Nephron progenitor cell (in vitro differentiated cells): ENCODE measurements around the gene C7orf25.

Experiments
- DNase-seq: peaks from one replicate; pipeline ENCODE4 v3.0.0; 2021
- H3K27ac Mint-ChIP-seq: 2 replicates; pipeline ENCODE4 v1.8.0; 2021; ENCODE audit warnings: mild to moderate bottlenecking, moderate library complexity, mixed read lengths
- H3K27me3 Mint-ChIP-seq: 2 replicates; pipeline ENCODE4 v1.8.0; 2021; ENCODE audit warnings: mild to moderate bottlenecking, low read depth, mixed read lengths; ENCODE audit not compliant: poor library complexity
- H3K36me3 Mint-ChIP-seq: 2 replicates; pipeline ENCODE4 v1.8.0; 2021; ENCODE audit warnings: low read depth, mixed read lengths
- H3K4me1 Mint-ChIP-seq: 2 replicates; pipeline ENCODE4 v1.8.0; 2021; ENCODE audit warnings: mixed read lengths
- H3K4me3 Mint-ChIP-seq: 2 replicates; pipeline ENCODE4 v1.8.0; 2021; ENCODE audit warnings: mild to moderate bottlenecking, moderate library complexity, mixed read lengths
- H3K9me3 Mint-ChIP-seq: 2 replicates; pipeline ENCODE4 v1.8.0; 2021; ENCODE audit warnings: mild to moderate bottlenecking, moderate library complexity, mixed read lengths
- CTCF ChIP-seq: fragments of 200-600 bp; sonication (generic); IDR thresholded peaks from 2 replicates; pipeline ENCODE4 v1.5.0; 2021; ENCODE audit warnings: antibody characterized with exemption

C7orf25 gene

GRCh38 chr7:42940985-42941847 is 29.3 kb upstream of the C7orf25 start:
- no peak overlapping the region for H3K4me3 Mint-ChIP-seq

GRCh38 chr7:42939457-42940240 is 27.8 kb upstream of the C7orf25 start:
- Mint-ChIP-seq H3K27ac (no peak overlapping the region), H3K4me1 (no peaks in the 10 kb centered on the region), H3K36me3 (peaks cover 30% of the 10 kb centered on the region), H3K9me3 (no peaks in the 10 kb centered on the region), H3K4me3 (no peak overlapping the region), H3K27me3 (no peaks in the 10 kb centered on the region)
- no peak for DNase-seq
- TF ChIP-seq CTCF: no peak

More at GRCh38 chr7:42940985-42941847, 29.3 kb upstream of the C7orf25 start:
- Mint-ChIP-seq H3K9me3 (no peaks in the 10 kb centered on the region), H3K27ac (no peak overlapping the region), H3K27me3 (no peaks in the 10 kb centered on the region), H3K36me3 (peaks cover 17% of the 10 kb centered on the region), H3K4me1 (no peaks in the 10 kb centered on the region)
- peak; percentile 92 for TF ChIP-seq CTCF
- DNase-seq: peak; percentile 88

GRCh38 chr7:42935861-42936260 is 24.0 kb upstream of the C7orf25 start:
- peaks cover 30% of the 10 kb centered on the region for H3K36me3 Mint-ChIP-seq
- H3K4me1 Mint-ChIP-seq: peaks cover 26% of the 10 kb centered on the region
- H3K27me3 Mint-ChIP-seq: peaks cover 4% of the 10 kb centered on the region
- no peaks in the 10 kb centered on the region for H3K9me3 Mint-ChIP-seq
- no peak overlapping the region for H3K27ac Mint-ChIP-seq
- no peak for TF ChIP-seq CTCF
- H3K4me3 Mint-ChIP-seq: no peak overlapping the region
- DNase-seq: no peak

- TF ChIP-seq CTCF: no peak
- H3K4me3 Mint-ChIP-seq: peak overlapping the region; percentile 99
- no peaks in the 10 kb centered on the region for H3K9me3 Mint-ChIP-seq
- H3K4me1 Mint-ChIP-seq: peaks cover 42% of the 10 kb centered on the region
- peaks cover 27% of the 10 kb centered on the region for H3K36me3 Mint-ChIP-seq
- peaks cover 4% of the 10 kb centered on the region for H3K27me3 Mint-ChIP-seq
- DNase-seq: no peak
- H3K27ac Mint-ChIP-seq: no peak overlapping the region
These were observed 22.4 kb upstream of the C7orf25 start for GRCh38 chr7:42934291-42934690.

- H3K4me3 Mint-ChIP-seq: peak overlapping the region; percentile 99
- H3K36me3 Mint-ChIP-seq: peaks cover 22% of the 10 kb centered on the region
- no peaks in the 10 kb centered on the region for H3K9me3 Mint-ChIP-seq
- no peak for TF ChIP-seq CTCF
- H3K27ac Mint-ChIP-seq: peak overlapping the region; percentile 98
- H3K27me3 Mint-ChIP-seq: peaks cover 4% of the 10 kb centered on the region
- peak; percentile 18 for DNase-seq
- H3K4me1 Mint-ChIP-seq: peaks cover 49% of the 10 kb centered on the region
These were observed 21.1 kb upstream of the C7orf25 start for GRCh38 chr7:42932811-42933591.
